Smooth muscle cell (in vitro differentiated cells): ENCODE data around the gene AKR1E2. TPM values are rescaled to one million over a fixed set of nuclear protein-coding genes. Genes with fewer than 3 reads are reported as not detected.

Source experiments
- DNase-seq: peaks from one replicate; lab custom pipeline; 2025; ENCODE audit not compliant: unreplicated experiment; lab: John Stamatoyannopoulos, UW
- H2AFZ ChIP-seq: fragments of 200-600 bp; sonication (generic); 2 replicates; pipeline ENCODE4 v1.6.0; 2016; ENCODE audit warnings: antibody characterized with exemption, low read depth, mild to moderate bottlenecking
- H3F3A ChIP-seq: fragments of 200-600 bp; sonication (generic); 2 replicates; pipeline ENCODE4 v1.6.0; 2017; ENCODE audit warnings: antibody characterized with exemption, low read depth
- H3K27ac ChIP-seq: fragments of 200-600 bp; sonication (generic); 2 replicates; pipeline ENCODE4 v1.5.1; 2016; ENCODE audit warnings: low read depth, mild to moderate bottlenecking
- H3K27me3 ChIP-seq: fragments of 200-600 bp; sonication (generic); 2 replicates; pipeline ENCODE4 v1.6.1; 2016; ENCODE audit warnings: low read depth, mild to moderate bottlenecking
- H3K36me3 ChIP-seq: fragments of 200-600 bp; sonication (generic); 2 replicates; pipeline ENCODE4 v1.5.1; 2016; ENCODE audit warnings: low read depth
- H3K4me1 ChIP-seq: fragments of 200-600 bp; sonication (generic); 2 replicates; pipeline ENCODE4 v1.5.1; 2016; ENCODE audit warnings: low read depth
- H3K4me2 ChIP-seq: fragments of 200-600 bp; sonication (generic); 2 replicates; pipeline ENCODE4 v1.6.0; 2016; ENCODE audit warnings: mild to moderate bottlenecking
- H3K4me3 ChIP-seq: fragments of 200-600 bp; sonication (generic); 2 replicates; pipeline ENCODE4 v1.5.1; 2016; ENCODE audit warnings: mild to moderate bottlenecking
- H3K79me2 ChIP-seq: fragments of 200-600 bp; sonication (generic); 2 replicates; pipeline ENCODE4 v1.6.0; 2016; ENCODE audit warnings: low read depth, mild to moderate bottlenecking
- H3K9ac ChIP-seq: fragments of 200-600 bp; sonication (generic); 2 replicates; pipeline ENCODE4 v1.6.0; 2016; ENCODE audit warnings: low read depth
- H3K9me3 ChIP-seq: fragments of 200-600 bp; sonication (generic); replicated peaks from 2 replicates; pipeline ENCODE4 v1.5.1; 2016; ENCODE audit warnings: low read depth
- H4K20me1 ChIP-seq: fragments of 200-600 bp; sonication (generic); 2 replicates; pipeline ENCODE4 v1.6.0; 2016; ENCODE audit warnings: low read depth
- CTCF ChIP-seq: fragments of 200-600 bp; sonication (generic); IDR thresholded peaks from 2 replicates; pipeline ENCODE4 v1.5.1; 2017; ENCODE audit warnings: borderline replicate concordance, mild to moderate bottlenecking, antibody characterized with exemption; ENCODE audit not compliant: insufficient read depth, poor library complexity, severe bottlenecking
- WGBS: methylation state at CpG from one replicate; pipeline ENCODE4 v1.1.7; 2016; ENCODE audit warnings: low lambda C conversion rate; 5-methylcytosine and 5-hydroxymethylcytosine counted together
- polyA plus RNA-seq: library from polyadenylated mRNA; unstranded; fragments of >200 nt; fragmentation: Nextera tagmentation; extraction: Ambion mirVana; gene quantifications from 2 replicates; pipeline ENCODE4 v1.2.1, GENCODE V29; 2016
- total RNA-seq: library from RNA; depleted of rRNA; stranded (reverse); fragments of >200 nt; gene quantifications from 2 replicates; pipeline ENCODE4 v1.2.3, GENCODE V29; 2014

Gene AKR1E2
- total and polyA plus RNA-seq, 2 experiments from 2014 or later, result 3.0 to 7.2 TPM

- no peaks in the 10 kb centered on the region for H3K36me3 ChIP-seq
- H3K9me3 ChIP-seq, result no peaks in the 10 kb centered on the region
- H3K9ac ChIP-seq, result no peak overlapping the region
- no peaks in the 10 kb centered on the region for H3F3A ChIP-seq
- no peaks in the 10 kb centered on the region for H3K79me2 ChIP-seq
- no peaks in the 10 kb centered on the region for H4K20me1 ChIP-seq
- no peak for TF ChIP-seq CTCF
- H3K4me3 ChIP-seq, result no peak overlapping the region
- H2AFZ ChIP-seq, result no peak overlapping the region
- H3K27me3 ChIP-seq, result no peaks in the 10 kb centered on the region
- no peak overlapping the region for H3K27ac ChIP-seq
- DNase-seq, result no peak
- no peaks in the 10 kb centered on the region for H3K4me1 ChIP-seq
- WGBS, result 81% methylated on average over 12 of the region's 12 CpGs
- H3K4me2 ChIP-seq, result no peak overlapping the region
Observed at GRCh38 chr10:4786043-4786839, 39.8 kb upstream of the AKR1E2 start.

DNA sequence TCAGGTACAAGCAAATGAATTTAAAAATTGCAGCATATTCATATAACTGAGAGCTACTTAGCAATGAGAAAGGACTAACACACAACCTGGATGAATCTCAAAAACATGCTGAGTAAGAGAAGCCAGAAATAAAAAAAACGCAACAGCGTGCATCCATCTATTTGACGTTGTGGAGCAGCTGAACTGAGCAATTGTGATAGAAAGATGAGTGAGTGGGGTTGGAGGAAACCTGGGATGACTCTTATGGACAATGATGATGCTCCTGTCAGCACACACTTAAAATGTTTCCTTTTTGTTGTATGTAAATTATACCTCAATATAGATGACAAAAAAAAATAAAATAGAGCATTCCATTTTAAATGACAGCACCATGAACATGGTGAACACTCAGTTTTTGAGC, 36.0 kb upstream of the AKR1E2 start:
- H3K27me3 ChIP-seq, result no peaks in the 10 kb centered on the region
- no peaks in the 10 kb centered on the region for H3K4me1 ChIP-seq
- no peak overlapping the region for H3K27ac ChIP-seq
- H4K20me1 ChIP-seq, result no peaks in the 10 kb centered on the region
- no peaks in the 10 kb centered on the region for H3K36me3 ChIP-seq
- 90% methylated on average over 3 of the region's 3 CpGs for WGBS
- H3K9ac ChIP-seq, result no peak overlapping the region
- TF ChIP-seq CTCF, result no peak
- no peak for DNase-seq
- no peak overlapping the region for H3K4me2 ChIP-seq
- no peak overlapping the region for H2AFZ ChIP-seq
- no peaks in the 10 kb centered on the region for H3K9me3 ChIP-seq
- no peaks in the 10 kb centered on the region for H3K79me2 ChIP-seq
- no peaks in the 10 kb centered on the region for H3F3A ChIP-seq
- no peak overlapping the region for H3K4me3 ChIP-seq

DNA sequence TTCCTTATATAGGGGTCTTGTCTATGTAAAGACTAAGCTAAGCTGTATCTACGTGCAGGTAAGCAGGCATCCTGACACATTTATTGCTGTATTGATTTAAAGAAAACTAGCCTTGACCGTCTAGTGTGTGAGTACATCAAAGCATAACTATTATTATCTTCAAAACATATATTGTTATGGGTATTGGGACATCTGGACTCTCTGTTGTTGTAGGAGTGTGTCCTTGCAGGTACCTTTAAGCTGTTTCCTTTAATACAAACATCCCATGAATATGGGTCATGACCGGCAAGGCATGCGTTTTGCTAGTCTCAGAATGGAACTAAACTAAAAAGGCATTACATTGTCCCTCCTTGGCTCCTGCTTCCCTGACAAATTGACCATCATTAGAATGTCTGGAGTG, 35.1 kb upstream of the AKR1E2 start:
- Histone ChIP-seq H3K36me3 (no peaks in the 10 kb centered on the region), H2AFZ (no peak overlapping the region), H3F3A (no peaks in the 10 kb centered on the region), H4K20me1 (no peaks in the 10 kb centered on the region), H3K4me2 (no peak overlapping the region), H3K9me3 (no peaks in the 10 kb centered on the region), H3K79me2 (no peaks in the 10 kb centered on the region), H3K9ac (no peak overlapping the region), H3K4me1 (no peaks in the 10 kb centered on the region), H3K27me3 (no peaks in the 10 kb centered on the region), H3K27ac (no peak overlapping the region), H3K4me3 (no peak overlapping the region)
- DNase-seq, result no peak
- WGBS, result 94% methylated on average over 4 of the region's 4 CpGs
- TF ChIP-seq CTCF, result no peak

- TF ChIP-seq CTCF, result no peak
- WGBS, result 79% methylated on average over 1 of the region's 1 CpG
- H3K36me3 ChIP-seq, result no peaks in the 10 kb centered on the region
Observed at GRCh38 chr10:4792381-4792780, 33.6 kb upstream of the AKR1E2 start.

More at GRCh38 chr10:4792381-4792780, 33.6 kb upstream of the AKR1E2 start:
- Histone ChIP-seq H3K4me3 (no peak overlapping the region), H3K9me3 (no peaks in the 10 kb centered on the region), H3K27me3 (no peaks in the 10 kb centered on the region), H3K9ac (no peak overlapping the region), H2AFZ (no peak overlapping the region), H3K79me2 (no peaks in the 10 kb centered on the region), H3F3A (no peaks in the 10 kb centered on the region), H3K4me2 (no peak overlapping the region), H3K4me1 (no peaks in the 10 kb centered on the region), H4K20me1 (no peaks in the 10 kb centered on the region), H3K27ac (no peak overlapping the region)
- no peak for DNase-seq
